Activated T-cell treated with anti-CD3 and anti-CD28 coated beads for 1 hour (primary cell): ENCODE data around the gene AQP1.

ENCODE experiments used
- DNase-seq: peaks from one replicate; pipeline ENCODE4 v3.0.0-alpha.2; 2020; ENCODE audit warnings: low read depth

AQP1 gene

GRCh38 chr7:30884881-30885280, 26.8 kb upstream of the AQP1 start:
- no peak for DNase-seq

- no peak for DNase-seq
Observed at GRCh38 chr7:30886608-30887011, 25.0 kb upstream of the AQP1 start.

- no peak for DNase-seq
Observed at GRCh38 chr7:30887464-30887872, 24.2 kb upstream of the AQP1 start.

DNA sequence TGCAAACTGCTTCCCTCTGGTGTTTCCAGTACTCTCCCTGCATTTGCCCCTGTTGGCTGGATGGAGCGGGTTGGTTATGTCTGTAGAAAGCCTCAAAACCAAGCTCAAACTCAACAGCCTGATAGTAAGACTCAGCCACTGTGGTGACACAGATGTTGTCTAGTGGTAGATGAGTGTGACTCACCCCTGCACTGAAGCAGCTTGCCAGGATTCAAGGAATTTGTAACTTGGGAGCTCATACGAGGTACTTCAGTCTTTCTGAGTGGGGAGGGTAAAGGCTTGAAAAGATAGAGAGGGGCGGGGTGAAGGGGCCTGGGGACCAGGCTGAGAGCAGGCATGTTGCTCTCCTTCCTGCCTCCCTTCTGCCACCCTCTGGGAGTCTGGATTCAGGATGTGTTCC, 22.9 kb upstream of the AQP1 start:
- DNase-seq, result no peak

DNA sequence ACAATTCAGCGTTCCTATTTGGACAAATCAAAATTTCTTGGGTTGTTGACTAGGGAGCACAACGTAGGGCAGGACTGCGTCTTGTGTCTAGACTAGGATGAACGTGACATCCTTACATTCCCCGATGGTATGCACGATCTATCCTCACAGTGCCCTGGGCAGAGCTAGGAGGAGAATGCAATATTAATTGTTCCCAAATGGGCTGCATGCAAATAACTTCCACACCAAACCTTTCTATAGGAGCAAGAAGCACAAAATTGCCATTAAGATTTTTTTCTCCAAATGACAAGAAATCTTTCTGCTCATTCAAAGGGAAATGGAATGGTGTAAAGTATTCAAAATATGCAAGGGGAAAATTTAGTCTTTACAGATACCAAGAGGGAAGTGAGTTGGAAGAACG, 21.4 kb upstream of the AQP1 start:
- no peak for DNase-seq

- no peak for DNase-seq
Observed at GRCh38 chr7:30893357-30893756, 18.3 kb upstream of the AQP1 start.

DNA sequence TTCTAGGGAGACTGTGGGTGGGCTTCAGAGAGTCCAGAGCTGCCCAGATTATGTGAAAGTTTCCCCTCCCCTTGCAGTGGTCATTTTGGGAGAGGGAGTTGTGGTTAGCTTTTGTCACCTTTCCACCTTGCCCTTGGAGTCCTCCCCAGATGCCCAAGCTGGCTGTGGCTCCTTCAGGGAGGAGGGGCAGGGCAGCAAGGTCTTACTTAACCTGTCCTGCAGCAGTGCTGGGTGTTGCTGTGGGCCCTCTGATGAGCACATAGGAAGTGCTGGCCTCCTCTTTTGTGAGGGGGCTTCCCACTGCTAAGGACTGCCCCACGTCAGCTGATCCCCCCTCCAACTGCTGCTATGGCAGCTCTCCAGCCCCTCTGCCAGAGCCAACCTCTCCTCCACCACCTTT, 17.6 kb upstream of the AQP1 start:
- DNase-seq, result no peak

- no peak for DNase-seq
Observed at GRCh38 chr7:30894866-30895605, 16.6 kb upstream of the AQP1 start.

DNA sequence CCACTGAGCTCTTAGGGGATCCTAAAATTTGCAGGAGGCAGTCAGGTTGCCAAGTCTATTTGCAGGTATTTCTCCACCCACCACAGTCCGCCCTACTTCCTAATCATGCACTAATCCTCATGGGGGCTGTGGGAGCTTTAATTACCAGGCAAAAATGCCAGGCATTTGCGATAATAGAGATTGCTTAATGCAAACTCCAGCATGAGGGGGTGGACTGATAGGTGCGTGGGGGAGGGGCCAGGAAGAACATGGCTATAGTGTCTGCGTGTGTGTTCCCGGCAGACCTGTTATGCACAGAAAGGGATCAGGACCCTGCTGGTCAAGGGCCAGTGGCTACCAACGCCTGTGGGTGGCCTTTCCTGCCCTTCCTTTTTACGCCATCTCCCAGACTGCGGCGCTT, 15.6 kb upstream of the AQP1 start:
- DNase-seq, result no peak

- no peak for DNase-seq
Observed at GRCh38 chr7:30896783-30897637, 14.6 kb upstream of the AQP1 start.

- DNase-seq, result no peak
Observed at GRCh38 chr7:30897770-30898169, 13.9 kb upstream of the AQP1 start.

GRCh38 chr7:30898411-30898810, 13.2 kb upstream of the AQP1 start:
- DNase-seq, result no peak

- DNase-seq, result no peak
Observed at GRCh38 chr7:30899066-30899465, 12.6 kb upstream of the AQP1 start.

DNA sequence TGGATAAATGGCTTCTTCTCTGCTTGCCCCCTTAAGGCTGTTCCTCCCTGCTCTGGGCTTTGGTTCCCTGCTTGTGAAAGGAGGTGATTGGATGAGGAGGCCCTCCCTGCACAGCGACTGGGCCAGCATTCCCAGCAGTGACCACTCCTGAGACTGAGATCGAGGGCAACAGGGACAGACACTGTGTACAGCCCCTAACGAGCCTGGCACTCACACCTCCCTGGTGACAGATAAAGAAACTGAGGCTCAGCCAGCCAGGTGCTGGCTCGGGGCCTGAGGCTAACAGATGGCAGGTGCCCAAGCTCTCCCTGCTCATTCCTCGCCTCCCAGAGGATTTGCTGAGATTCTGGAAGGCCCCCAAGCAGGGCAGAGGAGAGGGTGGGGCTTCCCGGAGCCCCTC, 12.0 kb upstream of the AQP1 start:
- no peak for DNase-seq

DNA sequence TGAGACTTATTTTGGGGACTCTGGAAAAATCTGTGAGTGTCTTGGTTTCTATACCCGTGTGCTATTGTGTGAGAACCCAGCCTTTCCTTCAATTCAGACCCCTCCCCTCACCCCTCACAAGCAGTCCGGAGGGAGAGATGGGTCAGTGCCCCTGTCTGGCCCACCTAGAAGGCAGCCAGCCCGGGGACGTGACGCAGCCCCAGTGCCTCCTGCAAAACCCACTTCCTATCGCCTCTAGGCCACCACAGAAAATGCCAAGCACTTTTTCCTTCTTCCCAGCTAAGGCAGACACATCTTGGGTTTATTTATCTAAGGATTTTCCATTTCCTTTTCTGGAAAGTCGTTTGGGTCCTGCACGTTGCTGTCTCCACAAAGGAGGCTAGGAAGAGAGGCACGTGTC, 11.6 kb upstream of the AQP1 start:
- no peak for DNase-seq

DNA sequence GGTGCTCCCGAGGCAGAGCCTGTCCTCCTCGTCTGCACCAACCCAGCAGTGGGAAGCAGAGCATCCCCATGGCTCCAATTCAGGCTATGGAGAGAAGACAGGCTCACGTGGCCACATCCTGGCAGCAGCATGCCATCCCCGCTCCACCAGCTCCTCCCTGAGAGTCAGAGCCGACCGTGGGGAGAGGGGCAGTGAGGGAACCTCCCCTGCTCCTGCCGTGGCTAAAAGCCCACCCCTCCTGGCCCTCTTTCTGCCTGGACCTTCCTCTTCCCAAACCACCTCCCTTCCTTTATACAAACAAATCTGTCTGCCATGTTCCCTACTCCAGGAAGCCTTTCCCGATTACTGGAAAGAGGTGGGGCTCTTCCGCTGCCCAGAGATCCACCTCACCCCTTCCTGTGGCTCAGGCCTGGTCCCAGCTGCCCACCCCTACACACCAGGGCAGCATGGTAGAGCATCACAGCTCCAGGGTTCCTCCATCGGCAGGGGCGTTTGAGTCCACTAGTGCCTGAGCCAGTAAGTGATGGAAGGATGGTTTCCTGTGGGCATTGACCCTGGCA, 10.8 kb upstream of the AQP1 start:
- DNase-seq, result no peak

GRCh38 chr7:30901856-30902255, 9.8 kb upstream of the AQP1 start:
- DNase-seq, result no peak

GRCh38 chr7:30902466-30902865, 9.2 kb upstream of the AQP1 start:
- DNase-seq, result no peak

GRCh38 chr7:30903146-30903545, 8.5 kb upstream of the AQP1 start:
- no peak for DNase-seq

- DNase-seq, result no peak
Observed at GRCh38 chr7:30904561-30904960, 7.1 kb upstream of the AQP1 start.

- DNase-seq, result no peak
Observed at GRCh38 chr7:30905078-30906012, 6.3 kb upstream of the AQP1 start.

- DNase-seq, result no peak
Observed at GRCh38 chr7:30906014-30906413, 5.6 kb upstream of the AQP1 start.
